GM12891 (cell line): Measurements from ENCODE around the gene SYT5.

ENCODE experiments used
- POLR2A ChIP-seq: IDR thresholded peaks from 2 replicates; pipeline ENCODE4 v1.6.1; 2011; ENCODE audit warnings: low read depth, low read length, control low read depth
- POLR2AphosphoS5 ChIP-seq: IDR thresholded peaks from 2 replicates; pipeline ENCODE4 v1.6.1; 2011; ENCODE audit warnings: low read depth, low read length, control low read depth
- POU2F2 ChIP-seq: IDR thresholded peaks from 2 replicates; pipeline ENCODE4 v1.6.1; 2011; ENCODE audit warnings: low read depth, mild to moderate bottlenecking, control low read depth, low read length, moderate library complexity
- SPI1 ChIP-seq: IDR thresholded peaks from 2 replicates; pipeline ENCODE4 v1.6.1; 2011; ENCODE audit warnings: low read depth, low read length, control low read depth
- TAF1 ChIP-seq: IDR thresholded peaks from 2 replicates; pipeline ENCODE4 v1.6.1; 2011; ENCODE audit warnings: low read depth, low read length, control low read depth

DNA sequence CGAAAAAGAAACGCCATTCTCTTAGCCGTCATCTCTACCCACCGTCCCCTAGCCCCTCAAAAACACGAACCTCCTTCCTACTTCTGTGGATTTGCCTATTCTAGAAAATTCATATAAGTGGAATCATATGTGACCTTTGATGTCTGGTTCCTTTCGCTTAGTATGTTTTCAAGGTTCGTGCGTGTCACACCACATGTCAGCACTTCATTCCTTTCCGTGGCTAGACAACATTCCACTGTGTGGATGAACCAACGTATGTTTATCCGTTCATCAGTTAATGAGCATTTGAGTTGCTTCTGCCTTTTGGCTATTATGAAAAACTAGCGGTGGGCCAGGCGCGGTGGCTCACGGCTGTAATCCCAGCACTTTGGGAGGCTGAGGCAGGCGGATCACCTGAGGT, 48.7 kb downstream of the SYT5 start:
- TF ChIP-seq POLR2A (no peak), TAF1 (no peak), SPI1 (no peak), POLR2AphosphoS5 (no peak), POU2F2 (no peak)
